Sigmoid colon (tissue), 7 donors: ENCODE measurements around the gene S100P. TPM values are rescaled to one million over a fixed set of nuclear protein-coding genes. Genes with fewer than 3 reads are reported as not detected.

Experiments used
- DNase-seq: peaks from one replicate; pipeline ENCODE4 v3.0.0-alpha.2; 2019
- H3K27ac ChIP-seq, 4 donors: fragments of 200-600 bp; sonication (generic); one replicate each; pipeline ENCODE4 v1.5.1; 2016 to 2019; ENCODE audit warnings: mild to moderate bottlenecking in 1 of 4
- H3K27me3 ChIP-seq, 3 donors: fragments of 200-600 bp; sonication (generic); one replicate each; pipeline ENCODE4 v1.5.1; 2019; ENCODE audit warnings: mild to moderate bottlenecking in 1 of 3
- H3K36me3 ChIP-seq, 4 donors: fragments of 200-600 bp; sonication (generic); one replicate each; pipeline ENCODE4 v1.5.1; 2016 to 2019
- H3K4me1 ChIP-seq, 4 donors: fragments of 200-600 bp; sonication (generic); one replicate each; pipeline ENCODE4 v1.5.1; 2017 to 2019
- H3K4me3 ChIP-seq, 4 donors: fragments of 200-600 bp; sonication (generic); one replicate each; pipeline ENCODE4 v1.5.1; 2017 to 2019; ENCODE audit warnings: mild to moderate bottlenecking in 2 of 4, moderate library complexity in 1 of 4
- H3K9me3 ChIP-seq, 4 donors: fragments of 200-600 bp in 3 of 4; sonication (generic) in 3 of 4; one replicate each; pipeline versions ENCODE4 v1.5.1 to v1.6.1; 2013 to 2019
- EP300 ChIP-seq, 4 donors: sonication (generic); formaldehyde crosslinking; IDR thresholded peaks; one replicate each; pipeline ENCODE4 v1.6.1; 2017; ENCODE audit warnings: antibody characterized with exemption in 4 of 4
- POLR2A ChIP-seq, 2 donors: fragments of 450-650 bp; IDR thresholded peaks; one replicate each; pipeline ENCODE4 v1.6.1; 2016; ENCODE audit warnings: antibody characterized with exemption in 2 of 2, mild to moderate bottlenecking in 2 of 2, moderate library complexity in 2 of 2
- POLR2AphosphoS5 ChIP-seq, 4 donors: sonication (generic); formaldehyde crosslinking; IDR thresholded peaks; one replicate each; pipeline ENCODE4 v1.6.1; 2017; ENCODE audit warnings: antibody characterized with exemption in 4 of 4
- WGBS, 2 donors: extraction: QIAGEN DNeasy Blood & Tissue Kit; methylation state at CpG; one replicate each; pipeline ENCODE4 v1.1.7; 2013; 5-methylcytosine and 5-hydroxymethylcytosine counted together
- intact Hi-C: fragments of 100-400 bp; cut with DNase I; formaldehyde crosslinking; loops from one replicate; pipeline ENCODE4 v1.15.1; 2023
- polyA plus RNA-seq, 3 donors: library from polyadenylated mRNA; stranded (reverse); fragments of 200-250 nt; gene quantifications; one replicate each; pipeline ENCODE4 v1.2.3, GENCODE V29; 2013
- total RNA-seq, 4 donors: library from RNA; depleted of rRNA; stranded (reverse); fragments of >200 nt; gene quantifications; one replicate each; pipeline ENCODE4 v1.1.0, GENCODE V29; 2016
- TF ChIP-seq, protein P1 (sequence below), 4 experiments: fragments of 450-650 bp in 3 of 4; fragments of 200-600 bp in 1 of 4; IDR thresholded peaks; one replicate each; pipeline ENCODE4 v1.5.1; 2016 to 2019; ENCODE audit warnings: antibody characterized with exemption in 4 of 4, mild to moderate bottlenecking in 3 of 4, moderate library complexity in 2 of 4
- donor health status: healthy with polysubstance abuse.
- donor health status: Bipolar disorder and iron deficiency.
- donor health status: healthy.

S100P gene
- total and polyA plus RNA-seq, 7 donors: 0.41 to 488 (median 253) TPM; not detected in 3

DNA sequence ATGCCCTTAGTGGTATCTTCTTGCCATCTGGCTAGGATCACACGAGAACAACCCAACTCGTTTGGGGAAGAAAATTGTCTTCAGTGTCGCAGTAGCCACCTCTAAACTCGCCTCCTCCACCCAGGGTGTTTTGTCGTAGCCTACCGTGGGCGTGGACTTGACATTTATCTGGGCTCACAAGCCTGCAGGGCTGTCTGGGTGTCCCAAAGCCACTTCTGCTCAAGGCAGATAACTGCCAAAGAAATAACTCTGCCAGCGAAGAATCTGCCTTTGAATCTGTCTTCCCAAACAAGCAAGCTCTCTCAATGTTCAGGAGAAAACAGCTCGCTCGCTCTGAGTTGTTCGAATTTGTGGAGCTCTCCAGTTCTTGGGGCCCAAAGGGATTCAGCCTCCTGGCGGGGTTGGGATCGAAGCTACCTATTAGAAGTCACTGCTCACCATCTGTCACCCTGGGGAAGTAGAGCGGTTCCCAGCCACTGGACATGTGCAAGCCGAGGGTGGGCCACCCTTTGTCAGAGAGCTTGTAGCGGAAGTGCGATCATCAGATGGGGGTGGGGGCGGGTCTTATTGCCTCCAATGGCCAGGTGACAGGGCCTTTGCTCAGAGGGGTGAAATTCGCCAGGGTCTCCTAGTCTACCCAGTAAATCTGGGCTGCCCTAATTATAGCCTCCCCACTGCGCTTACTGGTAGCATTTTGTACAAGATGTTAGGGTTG, 37.1 kb downstream of the S100P start:
- TF ChIP-seq EP300 (IDR thresholded peaks at IDR 0.05): no peak
- Histone ChIP-seq H3K4me3 (no peak overlapping the region), H3K27me3 (no peaks in the 10 kb centered on the region), H3K27ac (peak overlapping the region in 1 of 4 donors; percentile 39), H3K4me1 (peaks cover 0 to 35% (median 15%) of the 10 kb centered on the region in 4 donors), H3K36me3 (no peaks in the 10 kb centered on the region), H3K9me3 (no peaks in the 10 kb centered on the region)
- DNase-seq: no peak
- intact Hi-C loops: no loop called here
- WGBS, 2 donors: 78% methylated on average over 20 of the region's 20 CpGs

DNA sequence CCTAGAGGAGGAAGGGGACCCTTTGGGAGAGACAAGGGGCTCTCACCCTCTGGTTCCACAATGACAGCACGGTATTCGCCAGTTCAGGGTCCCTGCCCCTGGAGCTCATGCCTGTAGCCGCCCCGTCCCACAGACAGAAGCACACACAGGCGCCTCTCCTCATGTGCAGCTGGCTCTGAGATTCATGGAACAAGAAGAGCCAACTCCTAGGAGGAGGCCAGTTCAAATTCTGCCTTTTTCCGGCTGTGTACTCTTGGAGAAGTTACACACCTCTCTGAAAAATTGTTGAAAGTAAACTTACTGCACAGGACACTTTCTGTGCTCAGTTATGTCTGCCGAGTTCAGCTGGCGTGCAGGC, 37.6 kb downstream of the S100P start:
- H3K4me1 ChIP-seq: peaks cover 0 to 34% (median 15%) of the 10 kb centered on the region in 4 donors
- no peaks in the 10 kb centered on the region for H3K36me3 ChIP-seq
- 94 to 95% methylated on average over 8 of the region's 8 CpGs for WGBS, 2 donors
- intact Hi-C loops: no loop called here
- peak overlapping the region in 1 of 4 donors; percentile 39 for H3K27ac ChIP-seq
- TF ChIP-seq EP300 (IDR thresholded peaks at IDR 0.05) (no peak), POLR2AphosphoS5 (IDR thresholded peaks at IDR 0.05) (no peak), POLR2A (IDR thresholded peaks at IDR 0.05) (no peak)
- TF ChIP-seq, protein P1, sequence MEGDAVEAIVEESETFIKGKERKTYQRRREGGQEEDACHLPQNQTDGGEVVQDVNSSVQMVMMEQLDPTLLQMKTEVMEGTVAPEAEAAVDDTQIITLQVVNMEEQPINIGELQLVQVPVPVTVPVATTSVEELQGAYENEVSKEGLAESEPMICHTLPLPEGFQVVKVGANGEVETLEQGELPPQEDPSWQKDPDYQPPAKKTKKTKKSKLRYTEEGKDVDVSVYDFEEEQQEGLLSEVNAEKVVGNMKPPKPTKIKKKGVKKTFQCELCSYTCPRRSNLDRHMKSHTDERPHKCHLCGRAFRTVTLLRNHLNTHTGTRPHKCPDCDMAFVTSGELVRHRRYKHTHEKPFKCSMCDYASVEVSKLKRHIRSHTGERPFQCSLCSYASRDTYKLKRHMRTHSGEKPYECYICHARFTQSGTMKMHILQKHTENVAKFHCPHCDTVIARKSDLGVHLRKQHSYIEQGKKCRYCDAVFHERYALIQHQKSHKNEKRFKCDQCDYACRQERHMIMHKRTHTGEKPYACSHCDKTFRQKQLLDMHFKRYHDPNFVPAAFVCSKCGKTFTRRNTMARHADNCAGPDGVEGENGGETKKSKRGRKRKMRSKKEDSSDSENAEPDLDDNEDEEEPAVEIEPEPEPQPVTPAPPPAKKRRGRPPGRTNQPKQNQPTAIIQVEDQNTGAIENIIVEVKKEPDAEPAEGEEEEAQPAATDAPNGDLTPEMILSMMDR (IDR thresholded peaks at IDR 0.05): no peak
- H3K9me3 ChIP-seq: no peaks in the 10 kb centered on the region
- H3K4me3 ChIP-seq: no peak overlapping the region
- no peaks in the 10 kb centered on the region for H3K27me3 ChIP-seq
- no peak for DNase-seq

GRCh38 chr4:6731780-6732179, 38.1 kb downstream of the S100P start:
- intact Hi-C loops: no loop called here
- Histone ChIP-seq H3K9me3 (no peaks in the 10 kb centered on the region), H3K4me3 (no peak overlapping the region), H3K27ac (no peak overlapping the region), H3K36me3 (no peaks in the 10 kb centered on the region), H3K4me1 (peaks cover 0 to 30% (median 13%) of the 10 kb centered on the region in 4 donors), H3K27me3 (no peaks in the 10 kb centered on the region)
- TF ChIP-seq EP300 (IDR thresholded peaks at IDR 0.05) (no peak), POLR2AphosphoS5 (IDR thresholded peaks at IDR 0.05) (no peak), POLR2A (IDR thresholded peaks at IDR 0.05) (no peak)
- TF ChIP-seq, protein P1 (IDR thresholded peaks at IDR 0.05): no peak
- DNase-seq: no peak
- 96 to 97% methylated on average over 6 of the region's 6 CpGs for WGBS, 2 donors

DNA sequence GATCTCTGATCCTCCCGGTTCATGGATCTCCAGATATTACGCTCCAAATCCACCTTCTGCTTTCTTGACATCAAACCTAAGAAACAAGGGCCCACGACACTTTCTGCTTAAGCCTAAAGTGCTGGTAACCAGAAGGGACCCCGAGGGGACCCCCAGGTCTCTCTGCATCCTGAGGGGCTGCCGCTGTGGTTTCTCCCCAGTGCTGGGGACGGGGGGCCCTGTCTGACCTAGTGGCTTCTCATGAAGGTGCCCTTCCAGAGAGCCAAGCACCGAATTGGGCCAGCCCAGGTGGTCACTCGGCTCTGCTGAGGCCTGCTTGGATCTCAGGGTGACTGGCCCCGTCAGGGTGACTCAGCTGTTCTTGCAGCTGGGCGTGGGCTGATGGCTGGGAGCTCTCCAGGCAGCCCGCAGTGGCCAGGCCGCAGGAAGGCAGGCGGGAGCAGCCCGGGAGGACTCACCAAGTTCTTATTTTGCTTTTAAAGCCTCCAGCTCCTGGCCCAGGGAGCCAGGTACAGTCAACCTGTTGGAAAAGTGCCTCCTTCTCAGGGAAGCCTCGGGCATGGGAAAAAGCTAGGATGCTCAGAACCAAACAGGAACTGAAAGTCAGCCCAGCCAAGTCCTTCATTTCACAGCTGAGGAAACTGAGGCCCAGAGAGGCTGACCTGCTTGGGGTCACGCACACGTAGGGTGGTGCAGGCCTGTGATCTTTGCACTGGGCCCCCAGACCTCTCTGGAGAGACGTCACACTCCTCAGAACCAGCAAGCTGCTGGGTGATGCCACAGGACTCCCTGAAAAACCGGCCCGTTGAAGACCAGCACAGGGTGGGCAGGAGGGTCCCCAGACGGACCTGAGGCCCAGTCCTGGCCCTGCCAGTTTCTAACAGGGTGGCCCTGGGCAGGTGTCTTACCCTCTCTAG, 39.0 kb downstream of the S100P start:
- H3K9me3 ChIP-seq: no peaks in the 10 kb centered on the region
- no peaks in the 10 kb centered on the region for H3K36me3 ChIP-seq
- TF ChIP-seq POLR2AphosphoS5 (IDR thresholded peaks at IDR 0.05): peak in 1 of 4 donors; percentile 20
- TF ChIP-seq, protein P1 (IDR thresholded peaks at IDR 0.05): no peak
- DNase-seq: peak; percentile 80
- 64 to 80% methylated on average over 21 of the region's 21 CpGs for WGBS, 2 donors
- H3K27me3 ChIP-seq: no peaks in the 10 kb centered on the region
- intact Hi-C loops: no loop called here
- no peak overlapping the region for H3K4me3 ChIP-seq
- H3K27ac ChIP-seq: peak overlapping the region; percentile 40 to 70 (median 50)
- peaks cover 0 to 23% (median 10%) of the 10 kb centered on the region in 4 donors for H3K4me1 ChIP-seq
